COLO829 (cell line): ENCODE measurements around the gene SPRTN.

Experiments used
- DNase-seq: peaks from one replicate; pipeline ENCODE4 v3.0.0; 2012; ENCODE audit warnings: low spot score

The SPRTN gene

GRCh38 chr1:231382426-231382825 is 44.3 kb downstream of the SPRTN start:
- DNase-seq = no peak

DNA sequence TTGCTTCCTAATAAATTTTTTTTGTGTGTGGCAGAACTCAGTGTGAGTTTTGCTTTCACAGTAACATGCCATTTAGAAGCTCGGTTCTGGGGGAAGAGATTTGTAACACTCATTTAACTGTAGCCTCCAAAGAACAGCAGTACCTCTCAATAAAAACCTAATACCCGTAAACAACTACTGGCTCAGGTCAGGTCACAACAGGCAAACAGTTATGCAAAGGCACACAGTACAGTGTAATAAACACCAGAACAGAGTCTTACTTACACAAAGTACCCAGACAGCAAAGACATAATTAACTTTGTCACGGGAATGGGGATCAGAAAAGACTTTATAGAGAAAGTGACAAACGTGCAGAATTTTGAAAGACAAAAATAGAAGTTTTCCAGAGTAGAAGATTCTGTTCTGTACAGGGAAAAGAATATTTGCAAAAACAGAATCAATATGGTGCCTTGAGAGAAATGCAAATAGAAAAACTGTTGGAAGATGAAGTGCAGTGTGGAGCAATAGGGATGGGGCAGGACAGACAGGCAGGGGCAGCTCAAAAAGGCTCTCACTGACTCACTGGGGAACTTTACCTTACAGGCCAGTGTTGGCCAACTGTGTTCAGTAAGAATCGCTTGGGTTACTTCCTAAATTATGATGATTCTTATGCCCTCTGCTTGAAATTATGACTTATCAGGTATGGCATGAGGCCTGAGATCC is 45.2 kb downstream of the SPRTN start:
- DNase-seq = no peak

GRCh38 chr1:231384696-231385415 is 46.8 kb downstream of the SPRTN start:
- no peak for DNase-seq

DNA sequence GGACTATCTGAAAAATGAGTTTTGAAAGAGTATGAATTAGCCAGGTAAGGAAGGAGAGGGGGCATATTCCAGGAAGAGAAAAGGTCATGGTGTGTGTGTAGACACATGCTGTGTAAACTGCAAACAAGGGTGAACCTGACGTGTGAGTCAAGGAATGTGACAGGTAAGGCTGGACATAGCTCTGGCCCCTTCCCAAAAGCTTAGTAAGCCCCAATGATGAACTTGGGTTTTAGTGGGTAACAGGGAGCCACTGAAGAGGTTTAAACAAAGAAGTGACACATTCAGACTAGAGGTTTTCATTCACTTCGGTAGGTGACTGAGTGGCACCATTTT is 47.3 kb downstream of the SPRTN start:
- no peak for DNase-seq

DNA sequence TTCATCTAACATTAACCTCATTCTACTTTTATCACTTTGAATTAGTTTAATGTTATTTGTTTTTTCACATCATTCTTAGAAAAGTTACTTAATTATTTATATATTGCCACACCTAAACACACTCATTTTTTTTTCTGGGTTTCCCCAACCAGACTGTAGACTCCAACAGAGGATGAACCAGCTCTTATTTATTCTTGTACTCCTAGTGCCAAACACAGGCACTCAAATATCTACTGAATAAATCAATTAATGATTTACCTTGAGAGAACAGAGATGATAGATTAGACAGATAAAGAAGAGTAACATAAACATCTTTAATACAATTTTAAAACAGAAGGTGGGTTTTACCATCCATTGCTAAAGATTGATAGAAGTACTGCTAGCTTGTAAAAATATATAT is 48.4 kb downstream of the SPRTN start:
- DNase-seq = no peak

- DNase-seq = no peak
These were observed 49.9 kb downstream of the SPRTN start for GRCh38 chr1:231387770-231388669.

DNA sequence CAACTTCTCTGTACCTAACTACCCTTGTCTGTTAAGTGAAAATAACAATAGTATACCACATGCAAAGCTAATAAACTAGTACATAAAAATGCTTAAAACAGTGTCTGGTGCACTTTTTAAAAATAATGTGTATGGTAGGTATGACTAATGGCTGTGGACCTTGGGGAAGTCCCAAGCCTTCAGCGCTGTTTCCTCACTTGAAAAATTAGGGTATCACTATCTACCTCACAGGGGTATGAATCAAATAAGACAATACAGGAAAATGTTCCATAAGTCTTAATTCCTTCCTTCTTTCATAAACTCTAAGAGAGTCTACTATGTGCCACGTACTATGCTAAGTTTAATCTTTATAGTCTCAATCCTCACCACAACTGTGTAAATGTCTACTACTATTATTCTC is 52.0 kb downstream of the SPRTN start:
- no peak for DNase-seq

- no peak for DNase-seq
These were observed 54.5 kb downstream of the SPRTN start for GRCh38 chr1:231392389-231393131.

GRCh38 chr1:231393668-231394067 is 55.6 kb downstream of the SPRTN start:
- DNase-seq = no peak

DNA sequence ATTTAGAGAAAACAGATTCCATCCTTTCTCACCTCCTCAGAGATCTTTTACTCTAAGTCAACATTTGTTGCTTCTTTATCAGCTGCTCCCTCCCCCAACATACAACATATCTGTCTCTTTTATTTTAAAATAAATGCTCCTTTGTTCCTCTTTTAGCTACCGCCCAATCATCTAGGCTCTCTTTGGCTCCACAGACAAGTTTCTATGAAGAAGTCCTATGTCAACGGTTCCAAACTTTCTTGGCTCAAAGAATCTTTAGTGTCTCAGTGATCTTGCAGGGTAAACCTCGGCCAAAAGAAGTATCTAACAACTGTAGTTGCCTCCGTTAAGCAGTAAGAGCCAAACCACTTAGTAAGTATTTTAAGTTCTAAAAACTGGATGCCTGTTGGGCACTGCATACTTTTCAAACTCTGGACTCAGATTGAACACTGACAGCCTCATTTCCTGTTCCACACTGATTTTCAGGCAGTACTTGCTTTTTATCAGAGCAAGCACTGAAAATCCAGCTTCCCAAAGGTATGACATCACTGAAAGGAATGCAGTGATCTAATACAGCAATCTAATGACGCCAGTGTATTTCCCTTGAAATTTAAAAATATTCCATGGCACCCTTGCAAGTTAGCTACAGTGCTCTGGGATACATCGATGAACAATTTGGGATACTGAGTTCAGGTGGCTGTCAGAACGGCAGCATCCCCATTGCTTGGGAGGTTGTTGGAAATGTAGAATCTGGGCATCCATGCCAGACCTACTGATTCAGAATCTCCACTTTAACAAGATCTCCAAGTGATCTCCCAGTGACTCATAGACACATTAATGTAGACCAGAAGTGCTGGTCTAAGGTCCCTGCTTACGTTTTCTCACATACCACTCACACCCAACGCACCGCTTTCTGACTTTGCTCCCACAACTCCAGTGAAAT is 57.2 kb downstream of the SPRTN start:
- DNase-seq = peak; percentile 88

DNA sequence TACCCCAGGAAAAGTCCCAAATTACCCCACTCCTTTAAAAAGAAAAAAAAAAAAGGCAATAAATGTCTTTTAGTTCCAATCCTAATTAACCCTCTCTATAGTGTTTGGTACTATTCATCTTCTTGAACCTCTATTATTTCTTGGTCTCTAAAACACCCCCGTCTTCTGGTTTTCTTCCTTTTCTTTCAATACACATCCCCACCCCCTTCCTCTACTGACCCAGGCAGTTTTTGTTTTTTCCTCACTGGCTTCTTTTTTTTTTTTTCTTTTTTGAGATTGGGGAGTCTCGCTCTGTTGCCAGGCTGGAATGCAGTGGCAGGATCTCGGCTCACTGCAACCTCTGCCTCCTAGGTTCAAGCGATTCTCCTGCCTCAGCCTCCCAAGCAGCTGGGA is 57.9 kb downstream of the SPRTN start:
- no peak for DNase-seq

GRCh38 chr1:231396643-231397042 is 58.5 kb downstream of the SPRTN start:
- no peak for DNase-seq

DNA sequence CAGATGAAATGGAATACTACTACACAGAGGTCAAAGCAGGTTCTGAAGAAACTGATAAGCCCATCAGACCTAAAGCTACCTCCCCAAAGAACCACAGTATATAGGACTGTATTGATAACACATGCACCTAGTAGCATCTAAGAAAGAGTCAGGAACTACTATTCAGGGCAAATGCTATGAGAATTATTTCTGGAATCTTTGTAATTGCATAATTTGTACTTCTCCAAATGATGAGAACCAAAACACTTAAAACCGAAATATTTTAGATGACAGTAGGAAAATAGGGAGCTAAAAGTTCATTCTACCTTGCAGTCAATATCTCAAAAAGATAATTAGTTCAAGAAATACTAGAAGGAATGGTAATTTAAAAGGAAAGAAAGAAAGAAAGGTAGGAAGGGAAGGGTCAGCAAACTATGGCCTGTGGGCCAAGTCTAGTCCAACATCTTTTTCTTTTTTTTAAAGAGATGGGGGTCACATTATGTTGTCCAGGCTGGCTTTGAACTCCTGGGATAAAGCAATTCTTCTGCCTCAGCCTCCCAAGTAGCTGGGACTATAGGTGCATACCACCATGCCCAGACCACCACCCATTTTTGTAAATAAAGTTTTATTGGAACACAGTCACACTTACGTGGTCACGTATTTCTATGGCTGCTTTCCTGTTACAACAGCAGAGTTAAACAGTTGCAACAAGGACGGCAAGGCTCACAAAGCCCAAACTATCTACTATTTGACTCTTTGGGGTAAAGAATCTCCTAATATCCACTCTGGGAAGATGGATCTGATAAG is 60.0 kb downstream of the SPRTN start:
- DNase-seq = no peak

- no peak for DNase-seq
These were observed 63.4 kb downstream of the SPRTN start for GRCh38 chr1:231401478-231401877.

DNA sequence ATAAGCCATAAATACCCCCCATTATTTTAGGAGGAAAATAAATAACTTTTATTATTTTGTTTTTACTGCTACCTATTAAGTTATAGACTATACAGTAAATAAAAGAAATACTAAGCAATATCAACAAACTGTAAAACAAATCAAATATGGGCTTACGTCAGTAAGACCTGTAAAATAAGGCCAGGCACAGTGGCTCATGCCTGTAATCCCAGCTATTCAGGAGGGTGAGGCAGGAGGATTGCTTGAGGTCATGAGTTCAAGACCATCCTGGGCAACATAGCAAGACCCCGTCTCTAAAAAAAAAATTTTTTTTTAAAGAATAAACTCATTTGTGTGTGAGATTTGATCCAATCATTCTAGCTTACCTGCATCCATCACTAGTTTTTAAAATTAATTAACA is 66.2 kb downstream of the SPRTN start:
- DNase-seq = no peak
